HEK293T (cell line): ENCODE results near the gene RBM17.
"Not testable (repeated sequence)": the region's sequence is repeated elsewhere in the genome, so short reads cannot be mapped to it uniquely, and the experiment has no call there.

Experiments
- CTCF ChIA-PET: fragments of 350-600 bp; formaldehyde crosslinking; extraction: SDS; loops from one replicate; lab custom pipeline; 2021; ENCODE audit warnings: antibody characterized with exemption, inconsistent platforms; lab: Yijun Ruan, JAX
- POLR2A ChIA-PET: fragments of 350-600 bp; formaldehyde crosslinking; extraction: SDS; loops from one replicate; lab custom pipeline; 2020; ENCODE audit warnings: antibody characterized with exemption, inconsistent platforms; lab: Yijun Ruan, JAX
- DNase-seq: peaks from one replicate; pipeline ENCODE4 v3.0.0; 2012; ENCODE audit warnings: mixed read lengths; ENCODE audit errors: extremely low spot score
- ARNT ChIP-seq: fragments of 450-650 bp; IDR thresholded peaks from 2 replicates; pipeline ENCODE4 v1.6.1; 2017; ENCODE audit warnings: mild to moderate bottlenecking
- BHLHE40 ChIP-seq: fragments of 450-650 bp; IDR thresholded peaks from 2 replicates; pipeline ENCODE4 v1.6.1; 2016; ENCODE audit warnings: mild to moderate bottlenecking, moderate library complexity, borderline replicate concordance
- CTBP1 ChIP-seq: fragments of 450-650 bp; IDR thresholded peaks from 2 replicates; pipeline ENCODE4 v1.6.1; 2016; ENCODE audit warnings: borderline replicate concordance
- ELF4 ChIP-seq: fragments of 450-650 bp; IDR thresholded peaks from 2 replicates; pipeline ENCODE4 v1.6.1; 2017; ENCODE audit warnings: antibody characterized with exemption
- FOXA1 ChIP-seq: fragments of 450-650 bp; IDR thresholded peaks from 2 replicates; pipeline ENCODE4 v1.6.1; 2016; ENCODE audit warnings: mild to moderate bottlenecking
- FOXK2 ChIP-seq: fragments of 450-650 bp; IDR thresholded peaks from 2 replicates; pipeline ENCODE4 v1.6.1; 2016; ENCODE audit warnings: mild to moderate bottlenecking
- FOXM1 ChIP-seq: fragments of 450-650 bp; IDR thresholded peaks from 2 replicates; pipeline ENCODE4 v1.6.1; 2017; ENCODE audit warnings: mild to moderate bottlenecking, borderline replicate concordance
- HDGF ChIP-seq: fragments of 450-650 bp; IDR thresholded peaks from 2 replicates; pipeline ENCODE4 v1.6.1; 2017; ENCODE audit warnings: antibody characterized with exemption, borderline replicate concordance
- L3MBTL2 ChIP-seq: fragments of 450-650 bp; conservative IDR thresholded peaks from 2 replicates; pipeline ENCODE4 v1.6.1; 2016; ENCODE audit warnings: mild to moderate bottlenecking
- LEF1 ChIP-seq: fragments of 450-650 bp; IDR thresholded peaks from 2 replicates; pipeline ENCODE4 v1.6.1; 2017; ENCODE audit warnings: mild to moderate bottlenecking, borderline replicate concordance
- NFRKB ChIP-seq: fragments of 450-650 bp; IDR thresholded peaks from 2 replicates; pipeline ENCODE4 v1.6.1; 2016; ENCODE audit warnings: mild to moderate bottlenecking, moderate library complexity
- PKNOX1 ChIP-seq: fragments of 450-650 bp; IDR thresholded peaks from 2 replicates; pipeline ENCODE4 v1.6.1; 2016
- SP1 ChIP-seq: fragments of 450-650 bp; IDR thresholded peaks from 2 replicates; pipeline ENCODE4 v1.6.1; 2017
- SUZ12 ChIP-seq: fragments of 450-650 bp; IDR thresholded peaks from 2 replicates; pipeline ENCODE4 v1.6.1; 2016; ENCODE audit warnings: mild to moderate bottlenecking
- TARDBP ChIP-seq: fragments of 450-650 bp; IDR thresholded peaks from 2 replicates; pipeline ENCODE4 v1.6.1; 2016
- ZNF384 ChIP-seq: fragments of 450-650 bp; IDR thresholded peaks from 2 replicates; pipeline ENCODE4 v1.6.1; 2016

RBM17 gene

DNA sequence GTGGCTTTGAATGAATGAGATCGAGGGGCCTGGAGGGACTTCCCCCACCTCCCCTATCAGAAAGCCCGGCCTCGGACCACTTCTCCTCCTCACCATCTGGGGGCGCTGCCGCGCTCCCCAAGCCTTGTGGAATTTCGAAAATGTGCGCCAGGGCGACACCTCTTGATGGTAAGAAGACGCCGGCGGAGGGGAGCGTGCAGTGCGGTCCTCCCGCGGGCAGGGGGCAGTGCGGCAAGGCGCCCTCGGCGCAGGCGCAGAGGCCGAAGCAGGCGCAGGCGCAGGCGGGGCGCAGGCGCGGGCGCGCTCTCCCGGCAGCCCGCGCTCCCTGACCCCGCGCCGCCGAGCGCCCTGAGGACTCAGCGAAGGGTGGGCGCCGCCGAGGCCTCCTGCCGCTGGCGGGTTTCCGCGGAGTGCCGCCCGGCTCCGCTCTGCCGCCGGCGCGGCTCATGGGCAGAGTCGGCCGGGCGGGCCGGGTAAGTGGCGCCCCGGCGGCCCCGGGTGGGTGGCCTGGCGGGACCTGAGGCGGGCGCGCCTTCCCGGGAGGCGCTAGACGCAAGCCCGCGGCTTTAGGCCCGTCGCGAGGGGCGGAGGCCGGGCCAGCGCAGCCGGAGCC is at the start of gene RBM17:
RBM17 (plus strand) TSS at position 314 of the 613 bp plus-strand sequence. CDS start 8,032 bp downstream, outside the sequence.
- ChIA-PET POLR2A (no interaction called here), CTCF (no interaction called here)
- peak; percentile 80 for TF ChIP-seq ARNT
- TF ChIP-seq FOXM1 = no peak; the same call in none of the 2 replicates
- peak; percentile 39; the same call in 1 of the 2 replicates for TF ChIP-seq LEF1
- TF ChIP-seq NFRKB = no peak
- DNase-seq = peak; percentile 93

GRCh38 chr10:6039711-6040110 is 49.1 kb upstream of the RBM17 start:
- CTCF ChIA-PET = no interaction called here
- DNase-seq = no peak
- POLR2A ChIA-PET = no interaction called here
- TF ChIP-seq ARNT = no peak
- TF ChIP-seq FOXA1 = no peak
- no peak for TF ChIP-seq SP1
- TF ChIP-seq FOXK2 = no peak
- no peak for TF ChIP-seq NFRKB
- no peak for TF ChIP-seq ELF4
- TF ChIP-seq CTBP1 = no peak
- no peak for TF ChIP-seq ZNF384
- no peak for TF ChIP-seq TARDBP

DNA sequence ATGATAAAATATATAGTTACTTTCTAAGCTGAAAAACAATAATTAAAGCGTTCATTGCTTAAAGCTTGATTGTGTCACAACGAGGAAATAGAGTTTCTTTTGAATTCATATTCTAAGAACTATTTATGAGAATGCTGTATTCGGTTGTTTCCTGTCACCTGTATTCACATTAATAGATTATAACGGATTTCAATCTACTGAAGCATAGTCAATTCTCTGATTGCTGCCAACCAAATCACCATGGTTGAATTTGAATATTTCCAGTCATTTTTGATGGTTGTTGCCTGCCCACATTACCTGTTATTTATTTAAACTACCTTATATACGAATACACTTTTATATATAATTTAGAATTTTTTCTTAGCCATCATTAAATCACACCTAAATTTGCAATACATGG is 48.6 kb upstream of the RBM17 start:
- ChIA-PET POLR2A (no interaction called here), CTCF (no interaction called here)
- TF ChIP-seq ELF4 = no peak
- TF ChIP-seq PKNOX1 = no peak
- no peak for TF ChIP-seq L3MBTL2
- TF ChIP-seq SP1 = no peak
- no peak for TF ChIP-seq ZNF384
- TF ChIP-seq LEF1 = no peak
- no peak for TF ChIP-seq FOXK2
- TF ChIP-seq ARNT = no peak
- no peak for TF ChIP-seq BHLHE40
- TF ChIP-seq FOXA1 = no peak
- no peak for TF ChIP-seq HDGF
- TF ChIP-seq TARDBP = no peak
- DNase-seq = no peak

GRCh38 chr10:6043377-6043776 is 45.5 kb upstream of the RBM17 start:
- DNase-seq, POLR2A ChIA-PET: not testable (repeated sequence)
- CTCF ChIA-PET = interaction anchor here (1.1 kb wide), 1 partner anchor 43 kb away, joined by 3 read pairs; no protein-coding TSS in a partner anchor

DNA sequence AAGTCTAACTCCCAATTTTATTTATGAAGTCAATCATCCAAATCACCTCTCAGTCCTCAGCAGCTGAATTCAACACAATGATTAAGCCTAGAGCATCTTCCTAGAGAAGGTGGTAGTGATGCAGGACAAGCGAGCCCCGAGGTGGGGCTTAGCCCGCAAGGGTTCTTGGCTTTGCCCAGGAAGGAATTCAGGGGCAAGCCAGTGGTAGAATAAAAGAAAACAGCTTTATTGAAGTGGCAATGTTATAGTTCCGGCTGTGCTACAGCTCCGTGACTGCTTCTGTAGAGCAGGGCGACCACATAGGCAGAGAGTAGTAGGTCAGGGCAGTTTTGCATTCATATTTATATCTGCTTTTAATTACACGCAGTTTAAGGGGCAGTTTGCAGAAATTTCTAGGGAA is 44.8 kb upstream of the RBM17 start:
- TF ChIP-seq LEF1 (no peak), ELF4 (no peak), BHLHE40 (no peak), FOXM1 (no peak), L3MBTL2 (no peak), SUZ12 (no peak), TARDBP (no peak), FOXA1 (no peak), HDGF (no peak)
- ChIA-PET POLR2A (no interaction called here), CTCF (no interaction called here)
- DNase-seq = no peak

DNA sequence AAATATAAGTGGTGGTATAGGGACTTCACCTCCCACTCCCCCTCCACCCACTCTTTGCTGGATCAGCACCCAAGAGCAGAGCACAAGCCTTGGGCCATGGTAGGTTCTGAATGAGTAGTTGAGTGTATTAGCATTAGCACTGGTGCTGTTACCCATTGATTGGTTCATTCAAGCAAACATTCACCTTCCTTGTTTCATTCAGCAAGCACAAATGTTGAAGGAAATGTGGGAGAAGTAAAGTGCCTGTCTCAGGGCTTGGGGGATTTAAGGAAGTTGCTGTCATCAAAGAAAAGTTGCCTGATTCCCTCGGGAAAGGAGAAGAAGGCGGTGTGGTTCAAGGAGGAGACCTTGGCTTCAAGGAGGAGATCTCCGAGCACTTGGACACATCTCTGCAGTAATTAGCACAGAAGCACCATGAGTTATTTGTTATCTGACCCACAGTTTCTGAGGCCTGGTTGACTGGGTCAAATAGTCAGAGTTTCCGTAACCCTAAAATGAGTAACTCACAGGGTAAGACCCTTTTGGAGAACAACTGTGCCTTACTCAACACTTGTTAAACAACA is 44.0 kb upstream of the RBM17 start:
- POLR2A ChIA-PET = no interaction called here
- CTCF ChIA-PET = no interaction called here
- TF ChIP-seq FOXA1 (no peak), ELF4 (no peak), TARDBP (no peak)
- DNase-seq = no peak

- no peak for TF ChIP-seq HDGF
- no peak for TF ChIP-seq FOXM1
- TF ChIP-seq NFRKB = no peak
- no peak for TF ChIP-seq ELF4
- no peak for TF ChIP-seq BHLHE40
- TF ChIP-seq LEF1 = no peak
- no peak for TF ChIP-seq FOXA1
- no peak for TF ChIP-seq SUZ12
- TF ChIP-seq PKNOX1 = no peak
- TF ChIP-seq CTBP1 = no peak
- no peak for DNase-seq
- POLR2A ChIA-PET = no interaction called here
- CTCF ChIA-PET = no interaction called here
Observed at GRCh38 chr10:6045314-6045848, 43.5 kb upstream of the RBM17 start.
